T-helper 9 cell (primary cell): ENCODE data around the gene MAST1.
"Not testable (repeated sequence)": the region's sequence is repeated elsewhere in the genome, so short reads cannot be mapped to it uniquely, and the experiment has no call there.

ENCODE experiments used
- DNase-seq: peaks from one replicate; pipeline ENCODE4 v3.0.0-alpha.2; 2020

Gene MAST1

DNA sequence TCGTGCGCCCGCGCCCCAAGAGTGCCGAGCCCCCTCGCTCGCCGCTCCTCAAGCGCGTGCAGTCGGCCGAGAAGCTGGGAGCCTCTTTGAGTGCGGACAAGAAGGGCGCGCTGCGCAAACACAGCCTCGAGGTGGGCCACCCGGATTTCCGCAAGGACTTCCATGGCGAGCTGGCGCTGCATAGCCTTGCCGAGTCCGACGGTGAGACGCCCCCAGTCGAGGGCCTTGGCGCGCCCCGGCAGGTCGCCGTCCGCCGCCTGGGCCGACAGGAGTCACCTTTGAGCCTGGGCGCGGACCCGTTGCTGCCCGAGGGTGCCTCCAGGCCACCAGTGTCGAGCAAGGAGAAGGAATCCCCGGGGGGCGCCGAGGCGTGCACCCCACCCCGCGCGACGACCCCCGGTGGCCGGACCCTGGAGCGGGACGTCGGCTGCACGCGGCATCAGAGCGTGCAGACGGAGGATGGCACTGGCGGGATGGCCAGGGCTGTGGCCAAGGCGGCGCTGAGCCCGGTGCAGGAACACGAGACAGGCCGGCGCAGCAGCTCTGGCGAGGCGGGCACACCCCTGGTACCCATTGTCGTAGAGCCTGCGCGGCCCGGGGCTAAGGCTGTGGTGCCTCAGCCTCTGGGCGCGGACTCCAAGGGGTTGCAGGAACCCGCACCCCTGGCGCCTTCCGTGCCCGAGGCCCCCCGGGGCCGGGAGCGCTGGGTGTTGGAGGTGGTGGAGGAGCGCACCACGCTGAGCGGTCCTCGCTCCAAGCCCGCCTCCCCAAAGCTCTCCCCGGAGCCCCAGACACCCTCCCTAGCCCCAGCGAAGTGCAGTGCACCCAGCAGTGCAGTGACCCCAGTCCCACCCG lies 35.8 kb downstream of the MAST1 start:
- DNase-seq, result no peak

GRCh38 chr19:12875086-12875485 lies 36.8 kb downstream of the MAST1 start:
- no peak for DNase-seq

DNA sequence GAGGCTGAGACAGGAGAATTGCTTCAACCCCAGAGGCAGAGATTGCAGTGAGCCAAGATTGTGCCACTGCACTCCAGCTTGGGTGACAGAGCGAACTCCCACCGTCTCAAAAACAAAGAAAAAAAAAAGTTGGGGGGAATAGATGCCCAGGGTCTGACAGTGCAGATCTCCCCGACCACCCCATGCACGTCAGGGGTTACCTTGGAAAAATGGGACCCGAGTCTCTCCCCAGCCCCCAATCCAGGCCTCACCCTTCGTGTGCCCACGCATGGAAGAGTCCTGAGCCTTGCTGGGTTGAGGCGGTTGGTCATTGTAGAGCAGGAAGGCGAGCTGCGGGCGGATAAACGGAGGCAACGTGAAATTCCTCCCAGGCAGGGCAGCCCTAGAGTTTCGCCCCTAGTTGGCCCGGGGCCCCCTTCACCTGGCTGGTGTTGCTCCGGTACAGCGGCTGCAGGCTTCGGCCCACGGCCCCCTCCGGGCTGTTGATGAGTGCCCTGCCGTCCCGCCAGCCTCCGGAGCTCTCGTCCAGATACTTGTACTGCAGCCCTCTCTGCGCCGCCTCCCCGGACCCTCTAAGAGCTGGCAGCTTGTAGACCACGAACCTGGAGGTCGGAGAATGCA lies 42.3 kb downstream of the MAST1 start:
- DNase-seq, result no peak

DNA sequence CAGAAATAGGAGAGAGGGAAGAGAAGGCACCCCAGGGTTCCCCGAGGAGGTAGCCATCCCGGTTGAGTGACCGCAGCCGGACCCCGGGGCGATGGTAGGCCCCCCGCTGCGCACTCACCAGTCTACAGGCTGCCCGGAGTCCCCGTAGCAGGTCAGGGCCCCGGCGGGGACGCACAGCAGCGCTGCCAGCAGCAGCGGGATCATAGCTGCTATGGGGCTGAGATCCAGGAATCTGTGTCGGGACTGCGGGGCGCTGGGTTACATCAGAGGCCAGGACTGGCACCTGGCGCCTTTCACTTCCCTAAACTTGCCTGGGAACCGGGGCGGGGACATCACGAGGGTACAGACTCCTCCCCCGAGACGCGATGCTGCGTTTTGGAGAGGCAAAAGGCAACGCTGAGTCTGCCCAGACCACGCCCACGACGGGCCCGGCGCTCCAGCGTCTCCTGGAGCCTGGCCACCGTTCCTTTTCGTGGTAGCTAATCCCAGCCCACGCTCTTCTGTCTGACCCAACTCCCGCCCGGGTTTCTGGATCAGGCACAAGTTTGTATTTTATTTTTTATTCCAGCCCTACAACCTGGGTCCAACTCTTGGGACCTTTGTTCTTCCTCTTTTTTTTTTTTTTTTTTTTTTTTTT lies 43.0 kb downstream of the MAST1 start, which contains the start of gene DNASE2:
Gene DNASE2, minus strand, starts transcription at position 278 of the 637 bp plus-strand sequence. Its CDS starts 74 bp downstream, at position 204.
- peak; percentile 78 for DNase-seq

DNA sequence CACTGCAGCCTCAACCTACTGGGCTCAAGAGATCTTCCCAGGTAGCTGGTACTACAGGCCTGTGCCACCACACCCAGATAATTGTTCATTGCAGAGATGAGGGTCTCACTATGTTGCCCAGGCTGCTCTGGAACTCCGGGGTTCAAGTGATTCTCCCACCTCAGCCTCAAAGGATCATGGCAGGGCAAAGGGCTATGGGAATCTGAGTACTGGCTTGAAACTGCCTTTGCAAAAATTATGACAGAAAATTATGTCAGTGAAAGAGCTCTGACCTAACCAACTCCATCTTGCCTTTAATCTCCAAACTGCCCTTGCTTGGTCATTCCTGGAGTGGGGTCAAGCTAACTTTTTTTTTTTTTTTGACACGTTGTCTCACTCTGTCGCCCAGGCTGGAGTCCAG lies 44.3 kb downstream of the MAST1 start:
- no peak for DNase-seq

GRCh38 chr19:12884202-12884601 lies 45.9 kb downstream of the MAST1 start:
- no peak for DNase-seq

DNA sequence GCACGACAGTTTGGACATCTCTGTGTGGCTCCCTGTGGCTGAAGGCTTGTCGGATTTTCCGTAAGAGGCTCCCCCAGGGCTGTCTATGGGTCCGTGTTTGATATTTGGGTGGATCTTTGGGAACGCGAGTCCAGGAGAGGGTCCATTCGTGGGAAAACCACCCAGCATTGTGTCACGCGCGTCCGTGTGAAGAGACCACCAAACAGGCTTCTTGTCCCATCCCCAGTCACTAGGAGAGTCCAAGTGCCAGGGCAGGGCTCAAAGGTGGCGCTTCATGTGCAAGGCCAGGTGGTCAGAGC lies 46.3 kb downstream of the MAST1 start:
- no peak for DNase-seq

GRCh38 chr19:12884926-12885748 lies 46.8 kb downstream of the MAST1 start:
- DNase-seq, result peak; percentile 70

- no peak for DNase-seq
Measured at GRCh38 chr19:12885749-12886650, 47.7 kb downstream of the MAST1 start.

GRCh38 chr19:12886651-12886968 lies 48.3 kb downstream of the MAST1 start:
- no peak for DNase-seq

DNA sequence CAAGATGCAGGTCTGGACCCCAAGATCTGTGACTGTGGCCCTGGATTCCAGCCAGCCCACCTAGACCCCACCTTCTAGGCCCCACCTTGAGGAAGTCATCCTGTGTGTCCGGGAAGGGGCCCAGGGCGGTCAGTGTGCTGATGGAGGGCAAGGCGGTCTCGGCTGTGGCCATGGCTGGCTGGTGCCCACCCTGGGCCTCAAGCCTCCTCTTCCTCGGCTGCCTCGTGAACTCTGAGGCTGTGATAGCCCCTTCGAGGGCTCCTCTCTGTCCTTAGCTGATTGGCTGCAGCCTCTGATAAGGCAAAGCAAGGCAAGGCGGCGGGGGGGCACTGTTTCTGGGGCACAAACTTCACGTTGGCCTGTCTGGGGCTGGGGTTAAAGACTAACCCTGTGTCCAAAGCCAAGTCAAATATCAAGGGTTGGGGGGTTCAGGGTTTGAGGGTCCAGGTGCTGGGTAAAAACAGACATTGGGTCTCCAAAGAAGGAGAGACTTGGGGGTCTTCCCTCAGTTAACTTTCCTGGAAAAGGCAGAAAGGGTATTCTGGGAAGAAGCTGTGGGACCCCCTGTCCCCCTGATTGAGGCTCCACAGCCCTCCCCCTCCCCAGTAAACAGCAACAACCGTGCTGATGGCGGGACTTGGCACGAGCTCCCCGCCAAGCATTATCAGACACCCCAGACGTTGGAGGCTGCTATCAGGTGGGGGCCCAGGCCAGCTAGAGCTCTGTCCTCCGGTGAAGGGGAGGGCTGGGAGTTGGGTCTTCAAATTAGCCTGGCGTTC lies 48.8 kb downstream of the MAST1 start, which contains the start of gene KLF1:
Gene KLF1, minus strand, starts transcription at position 233 of the 779 bp plus-strand sequence. Its CDS starts 61 bp downstream, at position 172.
- DNase-seq, result no peak

GRCh38 chr19:12888006-12888603 lies 49.8 kb downstream of the MAST1 start:
- no peak for DNase-seq

GRCh38 chr19:12890299-12890786 lies 52.0 kb downstream of the MAST1 start:
- not testable (repeated sequence) for DNase-seq

DNA sequence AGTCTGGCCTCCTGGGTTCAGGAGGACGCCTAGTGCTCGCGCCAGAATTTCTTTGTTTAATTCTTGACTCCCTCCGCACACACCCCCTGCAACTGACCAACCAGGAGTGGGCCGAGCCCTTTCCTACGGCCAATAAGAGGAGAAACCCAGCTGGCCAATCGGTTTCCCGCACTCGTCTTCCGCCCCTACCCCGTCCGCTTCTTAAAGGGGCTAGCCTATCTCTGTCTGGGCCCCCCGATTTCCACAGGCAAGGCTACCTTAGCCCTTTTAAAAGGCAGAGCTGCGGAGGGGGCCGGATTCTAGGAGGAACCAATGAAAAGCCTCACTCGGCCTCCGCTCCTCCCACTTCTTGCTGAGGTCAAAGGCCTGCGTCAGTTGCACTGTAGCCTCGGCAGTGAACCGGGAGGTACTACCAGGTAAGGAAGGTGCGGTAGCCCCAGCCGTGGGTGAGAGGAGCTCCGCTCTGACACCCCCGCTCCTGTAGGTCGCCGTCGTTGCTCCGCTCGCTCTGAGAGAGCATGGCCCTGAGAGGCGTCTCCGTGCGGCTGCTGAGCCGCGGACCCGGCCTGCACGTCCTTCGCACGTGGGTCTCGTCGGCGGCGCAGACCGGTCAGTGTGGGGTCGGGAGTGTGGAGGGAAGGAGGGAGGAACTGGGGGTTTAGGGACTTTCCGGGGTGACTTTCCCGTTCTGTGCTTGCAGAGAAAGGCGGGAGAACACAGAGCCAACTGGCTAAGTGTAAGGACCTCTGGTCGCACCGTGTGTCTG lies 52.7 kb downstream of the MAST1 start, which contains the start of gene GCDH:
Gene GCDH, plus strand, starts transcription at position 374 of the 766 bp plus-strand sequence. Its CDS starts 145 bp downstream, at position 519.
- DNase-seq, result peak; percentile 92

DNA sequence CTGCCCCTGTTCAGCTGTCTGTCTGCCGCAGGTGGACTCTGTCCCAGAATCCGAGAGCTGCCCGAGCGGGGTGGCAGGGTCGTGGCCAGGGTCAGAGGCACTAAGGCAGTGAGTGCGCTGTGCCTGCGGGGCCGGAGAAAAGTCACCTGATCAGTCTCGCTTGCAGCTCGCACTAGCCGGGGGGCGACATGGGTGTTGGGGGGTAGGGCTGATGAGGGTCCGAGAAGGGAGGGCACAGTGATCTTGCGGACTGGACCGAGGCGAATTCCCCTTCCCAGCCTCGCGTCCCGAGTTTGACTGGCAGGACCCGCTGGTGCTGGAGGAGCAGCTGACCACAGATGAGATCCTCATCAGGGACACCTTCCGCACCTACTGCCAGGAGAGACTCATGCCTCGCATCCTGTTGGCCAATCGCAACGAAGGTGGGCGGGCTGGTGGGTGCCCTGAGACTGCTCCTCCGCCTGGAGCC lies 53.3 kb downstream of the MAST1 start:
- DNase-seq, result no peak

GRCh38 chr19:12893582-12893981 lies 55.3 kb downstream of the MAST1 start:
- DNase-seq, result no peak

DNA sequence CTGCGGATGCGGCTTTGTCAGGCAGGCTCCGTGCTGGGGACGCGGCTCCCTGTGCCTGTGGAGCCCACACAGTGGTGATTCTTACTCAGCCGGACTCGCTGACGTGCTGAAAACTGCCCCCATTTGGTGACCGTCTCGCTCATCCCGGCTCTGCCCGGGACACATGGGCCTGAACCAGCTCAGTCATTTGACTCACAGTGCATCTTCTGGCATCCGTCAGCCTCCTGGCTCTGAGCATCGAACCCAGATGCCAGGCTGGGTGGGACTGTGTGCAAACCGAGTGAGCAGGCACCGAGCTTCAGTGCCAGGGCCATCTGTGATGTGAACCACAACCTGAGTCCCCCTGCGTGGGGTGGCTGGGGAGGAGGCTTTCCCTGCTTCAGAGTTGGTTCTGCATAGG lies 58.1 kb downstream of the MAST1 start:
- no peak for DNase-seq

- no peak for DNase-seq
Measured at GRCh38 chr19:12899891-12900518, 61.7 kb downstream of the MAST1 start.

DNA sequence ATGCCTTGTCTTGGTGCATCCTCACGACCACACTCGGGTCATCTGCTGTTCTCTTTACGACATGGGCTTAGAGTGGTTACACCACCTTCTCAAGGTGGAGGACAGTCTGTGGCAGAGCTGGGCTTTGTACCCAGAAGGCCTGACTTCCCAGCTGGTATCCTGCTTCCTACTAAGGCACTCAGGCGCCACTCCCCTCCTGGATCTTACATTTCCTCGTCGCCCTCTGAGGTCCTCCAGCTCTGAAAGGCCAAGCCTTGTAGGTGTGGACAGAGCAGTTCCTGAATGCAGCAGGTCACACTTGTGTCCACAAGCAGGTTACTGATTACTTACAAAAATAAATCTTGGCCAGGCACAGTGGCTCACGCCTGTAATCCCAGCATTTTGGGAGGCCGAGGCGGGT lies 68.9 kb downstream of the MAST1 start:
- DNase-seq, result no peak
